Calu3 (cell line): ENCODE measurements around the gene SPDYC. TPM values are rescaled to one million over a fixed set of nuclear protein-coding genes. Genes with fewer than 3 reads are reported as not detected.

Source experiments
- BruUV-seq: library from RNA; stranded (reverse); fragments of 400-500 nt; replicated peaks from 2 replicates; lab custom pipeline; 2021; lab: Mats Ljungman, UMichigan
- CTCF ChIA-PET: fragments of 300-600 bp; sonication (Branson Sonifier 250); formaldehyde crosslinking; loops from one replicate; lab custom pipeline; 2022; ENCODE audit warnings: antibody characterized with exemption; lab: Charles Lee
- DNase-seq: peaks from one replicate; pipeline ENCODE4 v3.0.0; 2022
- H3K27ac Mint-ChIP-seq: one replicate; pipeline ENCODE4 v1.8.0; 2022; ENCODE audit warnings: mixed read lengths; ENCODE audit not compliant: unreplicated experiment
- H3K27me3 Mint-ChIP-seq: one replicate; pipeline ENCODE4 v1.8.0; 2022; ENCODE audit warnings: mixed read lengths; ENCODE audit not compliant: unreplicated experiment
- H3K36me3 Mint-ChIP-seq: one replicate; pipeline ENCODE4 v1.8.0; 2022; ENCODE audit warnings: mild to moderate bottlenecking, moderate library complexity, mixed read lengths; ENCODE audit not compliant: insufficient read depth, unreplicated experiment
- H3K4me1 Mint-ChIP-seq: one replicate; pipeline ENCODE4 v1.8.0; 2022; ENCODE audit warnings: mild to moderate bottlenecking, low read depth, mixed read lengths; ENCODE audit not compliant: unreplicated experiment
- H3K4me3 Mint-ChIP-seq: one replicate; pipeline ENCODE4 v1.8.0; 2022; ENCODE audit warnings: mild to moderate bottlenecking, low read depth, moderate library complexity, mixed read lengths; ENCODE audit not compliant: unreplicated experiment
- H3K9me3 Mint-ChIP-seq: one replicate; pipeline ENCODE4 v1.8.0; 2022; ENCODE audit warnings: low read depth, mixed read lengths; ENCODE audit not compliant: unreplicated experiment
- CTCF ChIP-seq: fragments of 200-600 bp; IDR thresholded peaks from one replicate; pipeline ENCODE4 v1.8.0; 2022; ENCODE audit warnings: antibody characterized with exemption; ENCODE audit not compliant: unreplicated experiment
- intact Hi-C: fragments of 100-400 bp; cut with micrococcal nuclease; formaldehyde crosslinking; loops from one replicate; pipeline ENCODE4 v1.10.0; 2022; ENCODE audit not compliant: unreplicated experiment
- total RNA-seq: library from RNA; stranded (reverse); gene quantifications from 2 replicates; pipeline ENCODE4 v1.2.3, GENCODE V29; 2022

The SPDYC gene
- total RNA-seq, 1 experiment from 2014 or later, result not detected

GRCh38 chr11:65194564-65194963 lies 24.5 kb downstream of the SPDYC start:
- TF ChIP-seq CTCF, result no peak

GRCh38 chr11:65204143-65204542 lies 34.1 kb downstream of the SPDYC start:
- CTCF ChIA-PET, result no interaction called here
- H3K4me3 Mint-ChIP-seq, result no peak overlapping the region
- no TSS peak for BruUV-seq
- TF ChIP-seq CTCF, result no peak
- intact Hi-C loops, result loop anchor here (10.0 kb wide), 1 partner anchor 51 kb away; no protein-coding TSS in a partner anchor
- no peaks in the 10 kb centered on the region for H3K9me3 Mint-ChIP-seq
- H3K27ac Mint-ChIP-seq, result no peak overlapping the region
- peaks cover 47% of the 10 kb centered on the region for H3K36me3 Mint-ChIP-seq
- DNase-seq, result no peak
- no peaks in the 10 kb centered on the region for H3K4me1 Mint-ChIP-seq
- no peaks in the 10 kb centered on the region for H3K27me3 Mint-ChIP-seq

More at GRCh38 chr11:65194564-65194963, 24.5 kb downstream of the SPDYC start:
- CTCF ChIA-PET, result no interaction called here
- Mint-ChIP-seq H3K27me3 (no peaks in the 10 kb centered on the region), H3K4me3 (no peak overlapping the region), H3K27ac (no peak overlapping the region), H3K9me3 (no peaks in the 10 kb centered on the region), H3K36me3 (peaks cover 70% of the 10 kb centered on the region), H3K4me1 (no peaks in the 10 kb centered on the region)
- intact Hi-C loops, result no loop called here
- DNase-seq, result no peak
- BruUV-seq, result no TSS peak

GRCh38 chr11:65204646-65205601 lies 34.9 kb downstream of the SPDYC start:
- Mint-ChIP-seq H3K36me3 (peaks cover 49% of the 10 kb centered on the region), H3K27me3 (no peaks in the 10 kb centered on the region), H3K27ac (no peak overlapping the region), H3K9me3 (no peaks in the 10 kb centered on the region), H3K4me1 (no peaks in the 10 kb centered on the region), H3K4me3 (no peak overlapping the region)
- TF ChIP-seq CTCF, result peak; percentile 93
- BruUV-seq, result no TSS peak
- intact Hi-C loops, result loop anchor here (10.0 kb wide), 1 partner anchor 50 kb away; no protein-coding TSS in a partner anchor
- CTCF ChIA-PET, result interaction anchor here (0.5 to 0.7 kb wide), 2 partner anchors 71 to 126 kb away, joined by 4 to 5 read pairs; no protein-coding TSS in a partner anchor
- DNase-seq, result peak; percentile 58

- intact Hi-C loops, result loop anchor here (10.0 kb wide), 1 partner anchor 49 kb away; no protein-coding TSS in a partner anchor
- Mint-ChIP-seq H3K36me3 (peaks cover 50% of the 10 kb centered on the region), H3K27me3 (no peaks in the 10 kb centered on the region), H3K27ac (no peak overlapping the region), H3K9me3 (no peaks in the 10 kb centered on the region), H3K4me3 (no peak overlapping the region), H3K4me1 (no peaks in the 10 kb centered on the region)
- CTCF ChIA-PET, result interaction anchor here (0.5 to 0.7 kb wide), 2 partner anchors 70 to 126 kb away, joined by 4 to 5 read pairs; no protein-coding TSS in a partner anchor
- BruUV-seq, result no TSS peak
- no peak for DNase-seq
- no peak for TF ChIP-seq CTCF
Measured at GRCh38 chr11:65205602-65205967, 35.6 kb downstream of the SPDYC start.
